ENCODE results near the gene MTPN.

Gene MTPN

GRCh38 chr7:135924302-135924701 is 52.9 kb downstream of the MTPN start:
- DNase-seq, result no peak

- DNase-seq, result no peak
These were observed 54.9 kb downstream of the MTPN start for GRCh38 chr7:135922263-135922662.

- no peak for DNase-seq
These were observed 56.7 kb downstream of the MTPN start for GRCh38 chr7:135920478-135920877.

GRCh38 chr7:135919071-135919841 is 57.9 kb downstream of the MTPN start:
- DNase-seq, result no peak

- DNase-seq, result no peak
These were observed 59.0 kb downstream of the MTPN start for GRCh38 chr7:135918134-135918533.

GRCh38 chr7:135917721-135918120 is 59.4 kb downstream of the MTPN start:
- DNase-seq, result no peak

GRCh38 chr7:135914346-135914745 is 62.8 kb downstream of the MTPN start:
- DNase-seq, result no peak

- no peak for DNase-seq
These were observed 63.8 kb downstream of the MTPN start for GRCh38 chr7:135913404-135913803.

- DNase-seq, result no peak
These were observed 66.1 kb downstream of the MTPN start for GRCh38 chr7:135911099-135911498.

GRCh38 chr7:135910393-135911036 is 66.6 kb downstream of the MTPN start:
- DNase-seq, result no peak

GRCh38 chr7:135905858-135906257 is 71.3 kb downstream of the MTPN start:
- no peak for DNase-seq

GRCh38 chr7:135905355-135905754 is 71.8 kb downstream of the MTPN start:
- no peak for DNase-seq

GRCh38 chr7:135904282-135904681 is 72.9 kb downstream of the MTPN start:
- no peak for DNase-seq

GRCh38 chr7:135901585-135902540 is 75.3 kb downstream of the MTPN start:
- no peak for DNase-seq

GRCh38 chr7:135900065-135900546 is 77.1 kb downstream of the MTPN start:
- no peak for DNase-seq

GRCh38 chr7:135899458-135900064 is 77.6 kb downstream of the MTPN start:
- no peak for DNase-seq

- DNase-seq, result no peak
These were observed 78.9 kb downstream of the MTPN start for GRCh38 chr7:135898226-135898625.

- DNase-seq, result no peak
These were observed 82.3 kb downstream of the MTPN start for GRCh38 chr7:135894816-135895215.

- no peak for DNase-seq
These were observed 87.3 kb downstream of the MTPN start for GRCh38 chr7:135889823-135890222.

GRCh38 chr7:135888740-135889139 is 88.4 kb downstream of the MTPN start:
- DNase-seq, result no peak

GRCh38 chr7:135886345-135887132 is 90.6 kb downstream of the MTPN start:
- no peak for DNase-seq
